GM21526 (cell line): ENCODE results near the gene CYP1B1.

Source experiments
- ATAC-seq: cut with Tn5 transposase; IDR thresholded peaks from one replicate; pipeline ENCODE4 v1.9.1; 2021; ENCODE audit warnings: moderate library complexity; ENCODE audit not compliant: unreplicated experiment, low FRiP score

Gene CYP1B1

GRCh38 chr2:38076710-38077430 is 919 bp upstream of the CYP1B1 start:
- ATAC-seq: peak; percentile 46

- ATAC-seq: no peak
These were observed 280 bp upstream of the CYP1B1 start for GRCh38 chr2:38076152-38076709.

GRCh38 chr2:38074764-38075506 is 1.0 kb downstream of the CYP1B1 start:
- no peak for ATAC-seq

GRCh38 chr2:38074058-38074763 is 1.7 kb downstream of the CYP1B1 start:
- no peak for ATAC-seq

GRCh38 chr2:38073211-38074057 is 2.5 kb downstream of the CYP1B1 start:
- ATAC-seq: no peak

- no peak for ATAC-seq
These were observed 5.5 kb downstream of the CYP1B1 start for GRCh38 chr2:38070438-38070837.

GRCh38 chr2:38068234-38068633 is 7.7 kb downstream of the CYP1B1 start:
- ATAC-seq: no peak

GRCh38 chr2:38066421-38067115 is 9.4 kb downstream of the CYP1B1 start:
- no peak for ATAC-seq

GRCh38 chr2:38065502-38066135 is 10.3 kb downstream of the CYP1B1 start:
- no peak for ATAC-seq

GRCh38 chr2:38064801-38065501 is 11.0 kb downstream of the CYP1B1 start:
- ATAC-seq: no peak

GRCh38 chr2:38060236-38061018 is 15.5 kb downstream of the CYP1B1 start:
- no peak for ATAC-seq

GRCh38 chr2:38057651-38058410 is 18.1 kb downstream of the CYP1B1 start:
- ATAC-seq: no peak

- no peak for ATAC-seq
These were observed 19.7 kb downstream of the CYP1B1 start for GRCh38 chr2:38056216-38056615.

- ATAC-seq: no peak
These were observed 30.1 kb downstream of the CYP1B1 start for GRCh38 chr2:38045811-38046210.

GRCh38 chr2:38039121-38039910 is 36.6 kb downstream of the CYP1B1 start:
- ATAC-seq: no peak

- ATAC-seq: no peak
These were observed 37.3 kb downstream of the CYP1B1 start for GRCh38 chr2:38038682-38039081.
